AG20443 (cell line): ENCODE results near the gene ADD2.
"Not testable (repeated sequence)": the region's sequence is repeated elsewhere in the genome, so short reads cannot be mapped to it uniquely, and the experiment has no call there.

ENCODE experiments used
- DNase-seq: peaks from one replicate; pipeline ENCODE4 v3.0.0; 2012; ENCODE audit warnings: low spot score, mixed read lengths

The ADD2 gene

GRCh38 chr2:70639841-70640436 lies 128.1 kb downstream of the ADD2 start:
- no peak for DNase-seq

- no peak for DNase-seq
Observed at GRCh38 chr2:70638561-70638960, 129.4 kb downstream of the ADD2 start.

- DNase-seq, result no peak
Observed at GRCh38 chr2:70633508-70633907, 134.5 kb downstream of the ADD2 start.

- DNase-seq, result no peak
Observed at GRCh38 chr2:70632966-70633365, 135.0 kb downstream of the ADD2 start.

GRCh38 chr2:70632388-70632787 lies 135.6 kb downstream of the ADD2 start:
- no peak for DNase-seq

DNA sequence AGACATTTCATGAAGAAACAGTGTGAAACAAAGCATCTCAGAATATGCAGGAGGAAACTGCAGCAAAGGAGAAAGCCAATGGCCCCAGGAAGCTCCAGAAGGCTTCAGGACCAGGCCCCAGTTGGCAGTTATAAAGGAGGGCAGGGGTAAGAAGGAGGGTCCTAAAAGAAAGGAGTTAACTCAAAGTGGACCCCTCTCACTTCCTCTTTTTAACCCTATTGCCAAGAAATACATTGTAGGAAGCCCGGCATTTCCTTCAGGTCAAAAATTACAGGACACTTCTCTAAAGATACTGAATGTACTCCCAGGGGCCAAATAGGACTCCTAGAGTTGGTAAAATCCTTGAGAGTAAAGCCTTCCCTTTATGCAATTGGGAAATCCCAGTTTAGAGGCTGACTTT lies 137.2 kb downstream of the ADD2 start:
- DNase-seq, result no peak

GRCh38 chr2:70627211-70627898 lies 140.6 kb downstream of the ADD2 start:
- DNase-seq, result no peak

DNA sequence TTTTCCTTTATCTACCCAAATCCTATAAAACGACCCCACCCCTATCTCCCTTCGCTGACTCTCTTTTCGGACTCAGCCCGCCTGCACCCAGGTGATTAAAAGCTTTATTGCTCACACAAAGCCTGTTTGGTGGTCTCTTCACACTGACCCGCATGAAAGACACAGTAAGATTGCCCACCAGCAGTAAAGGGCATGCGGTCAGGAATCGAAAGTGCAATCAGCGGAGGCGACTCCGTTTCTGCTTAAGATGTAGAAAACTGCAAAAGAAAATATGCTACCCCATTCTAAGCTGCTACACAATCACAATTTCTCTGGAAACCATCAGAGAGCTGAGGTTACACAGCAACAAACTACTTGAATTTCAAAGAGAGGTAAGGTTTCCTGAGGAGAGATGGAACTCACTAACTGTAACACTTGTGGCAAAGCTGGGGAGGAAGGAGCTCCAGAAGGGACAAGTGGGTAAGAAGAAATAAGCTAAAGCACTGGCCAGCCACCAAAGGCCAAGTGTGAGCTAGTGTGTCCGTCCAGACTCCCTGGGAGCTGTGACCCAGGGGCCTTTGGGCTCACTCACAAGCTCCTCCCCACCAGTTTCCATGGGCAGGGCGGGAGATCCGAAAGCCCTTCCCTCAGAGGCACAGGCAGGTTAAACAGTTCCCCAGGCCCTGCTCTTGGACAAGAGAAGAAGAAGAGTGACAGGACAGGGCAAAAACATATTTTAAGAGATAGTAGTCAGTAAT lies 141.6 kb downstream of the ADD2 start:
- DNase-seq, result no peak

GRCh38 chr2:70621536-70621935 lies 146.5 kb downstream of the ADD2 start:
- not testable (repeated sequence) for DNase-seq

DNA sequence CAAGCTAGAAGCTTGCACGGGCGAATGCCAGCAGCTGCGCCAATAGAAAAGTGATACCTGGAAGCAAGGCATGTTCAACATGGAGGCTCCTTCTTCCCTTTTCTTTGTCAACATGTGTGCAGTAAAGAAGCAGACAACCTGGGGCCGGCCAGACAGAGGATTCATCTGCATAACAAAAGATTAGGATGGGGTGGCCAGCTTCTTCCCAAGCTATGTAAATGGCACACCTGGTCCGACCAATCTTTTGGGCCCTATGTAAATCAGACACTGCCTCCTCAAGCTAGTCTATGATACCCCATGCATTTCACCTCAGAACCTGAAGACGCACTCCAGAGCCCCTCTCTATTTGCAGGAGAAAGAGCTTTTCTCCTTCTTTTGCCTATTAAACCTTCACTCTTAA lies 148.0 kb downstream of the ADD2 start:
- no peak for DNase-seq

GRCh38 chr2:70619167-70619566 lies 148.8 kb downstream of the ADD2 start:
- no peak for DNase-seq

DNA sequence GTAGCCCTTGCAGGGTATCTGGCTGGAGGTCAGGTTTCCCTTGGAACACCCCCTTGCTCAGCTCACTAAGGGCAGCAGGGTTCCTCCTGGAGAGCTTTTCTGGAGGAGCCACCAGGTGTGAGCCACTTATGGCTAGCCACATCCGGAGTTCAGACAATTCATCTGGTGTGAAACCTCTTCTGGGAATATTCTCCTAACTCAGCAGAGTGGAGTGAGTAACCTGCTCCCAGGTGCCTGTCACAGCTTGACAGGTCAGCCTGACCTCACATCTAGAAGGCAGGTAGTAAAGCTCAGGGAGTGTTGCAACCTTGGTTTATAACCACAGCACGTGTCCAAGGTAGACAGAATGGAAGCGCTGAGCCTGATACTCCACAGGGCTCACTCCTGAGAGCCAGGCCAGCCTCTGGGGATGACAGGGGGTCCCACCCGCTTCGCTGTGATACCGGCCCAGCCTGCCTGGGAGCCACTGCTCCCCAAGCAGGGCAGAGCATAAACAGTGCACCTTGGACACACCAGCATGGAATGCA lies 151.8 kb downstream of the ADD2 start:
- DNase-seq, result no peak

- DNase-seq, result no peak
Observed at GRCh38 chr2:70615222-70615621, 152.8 kb downstream of the ADD2 start.

GRCh38 chr2:70613521-70613920 lies 154.5 kb downstream of the ADD2 start:
- no peak for DNase-seq

- DNase-seq, result no peak
Observed at GRCh38 chr2:70612574-70612973, 155.4 kb downstream of the ADD2 start.

- DNase-seq, result no peak
Observed at GRCh38 chr2:70608373-70608772, 159.6 kb downstream of the ADD2 start.

DNA sequence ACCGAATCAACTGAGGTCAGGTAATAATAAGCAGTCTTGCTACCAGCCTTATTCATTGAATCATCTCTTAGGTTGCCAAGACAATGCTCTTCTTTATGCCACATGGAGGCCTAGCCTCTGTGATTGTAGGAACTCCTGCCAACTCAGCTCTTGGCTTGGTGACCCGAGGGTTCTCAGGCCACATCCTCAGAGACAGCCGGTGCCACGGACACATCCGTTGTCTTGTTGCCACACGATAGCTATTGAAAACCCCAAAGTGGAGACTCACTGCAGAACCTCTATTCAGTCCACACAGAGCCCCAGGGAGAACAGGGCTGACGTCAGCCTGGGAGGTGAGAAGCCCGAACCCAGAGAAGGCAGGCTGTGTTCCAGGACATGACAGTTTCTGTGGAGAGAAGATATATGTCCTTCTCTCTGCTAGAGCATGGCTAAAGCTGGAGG lies 160.9 kb downstream of the ADD2 start:
- DNase-seq, result peak; percentile 29
